ENCODE results near the gene SLC29A4. TPM values are rescaled to one million over a fixed set of nuclear protein-coding genes. Genes with fewer than 3 reads are reported as not detected.
"Not testable (repeated sequence)": the region's sequence is repeated elsewhere in the genome, so short reads cannot be mapped to it uniquely, and the experiment has no call there.

The SLC29A4 gene
- total and polyA plus RNA-seq, 2 of the 13 experiments (the other 11 are each of a cell fraction or from before 2014, with no cell fraction given), result 29.7 to 31.7 TPM

DNA sequence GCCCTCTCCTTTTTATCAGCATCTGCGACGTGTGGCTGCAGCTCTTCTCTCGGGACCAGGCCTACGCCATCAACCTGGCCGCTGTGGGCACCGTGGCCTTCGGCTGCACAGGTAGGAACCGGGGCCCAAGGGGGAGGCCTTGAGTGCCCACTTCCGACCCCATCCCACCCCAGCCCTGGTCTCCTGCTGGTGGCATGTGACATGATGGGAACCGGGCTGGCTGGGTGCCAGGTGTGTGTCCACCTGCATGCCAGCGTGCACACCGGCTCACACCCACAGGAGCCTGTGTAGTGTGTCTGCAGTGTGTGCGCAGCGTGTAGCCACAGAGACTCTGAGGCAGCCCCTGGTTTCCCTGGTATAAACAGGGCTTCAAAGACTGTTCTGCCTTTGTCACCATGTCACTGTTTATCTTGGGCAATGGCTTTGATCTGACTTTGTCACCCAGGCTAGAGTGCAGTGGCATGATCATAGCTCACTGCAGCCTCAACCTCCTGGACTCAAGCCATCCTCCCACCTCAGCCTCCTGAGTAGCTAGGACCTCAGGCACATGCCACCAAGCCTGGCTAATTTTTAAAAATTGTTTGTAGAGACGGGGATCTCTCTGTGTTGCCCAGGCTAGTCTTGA lies 9.1 kb downstream of the SLC29A4 start (continued):
- TF ChIP-seq, protein P1, sequence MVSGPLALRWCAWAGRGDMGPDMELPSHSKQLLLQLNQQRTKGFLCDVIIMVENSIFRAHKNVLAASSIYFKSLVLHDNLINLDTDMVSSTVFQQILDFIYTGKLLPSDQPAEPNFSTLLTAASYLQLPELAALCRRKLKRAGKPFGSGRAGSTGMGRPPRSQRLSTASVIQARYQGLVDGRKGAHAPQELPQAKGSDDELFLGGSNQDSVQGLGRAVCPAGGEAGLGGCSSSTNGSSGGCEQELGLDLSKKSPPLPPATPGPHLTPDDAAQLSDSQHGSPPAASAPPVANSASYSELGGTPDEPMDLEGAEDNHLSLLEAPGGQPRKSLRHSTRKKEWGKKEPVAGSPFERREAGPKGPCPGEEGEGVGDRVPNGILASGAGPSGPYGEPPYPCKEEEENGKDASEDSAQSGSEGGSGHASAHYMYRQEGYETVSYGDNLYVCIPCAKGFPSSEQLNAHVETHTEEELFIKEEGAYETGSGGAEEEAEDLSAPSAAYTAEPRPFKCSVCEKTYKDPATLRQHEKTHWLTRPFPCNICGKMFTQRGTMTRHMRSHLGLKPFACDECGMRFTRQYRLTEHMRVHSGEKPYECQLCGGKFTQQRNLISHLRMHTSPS (CRISPR knock-in tag; IDR thresholded peaks at IDR 0.05; ENCODE audit: low read depth), result peak; percentile 68; the same call in 1 of the 2 replicates
- TF ChIP-seq ZMYM3 (CRISPR knock-in tag; IDR thresholded peaks at IDR 0.05), result peak; percentile 89
- TF ChIP-seq TBX2 (CRISPR knock-in tag; IDR thresholded peaks at IDR 0.05; ENCODE audit: borderline replicate concordance), result peak; percentile 63; the same call in 1 of the 2 replicates
- not testable (repeated sequence) for TF ChIP-seq NR2F6, SOX13 (IDR thresholded peaks at IDR 0.05)
- 0 out of 2 replicates have a peak, but pooled peaks have one; percentile 17 for TF ChIP-seq NR2F6 (CRISPR knock-in tag; IDR thresholded peaks at IDR 0.05)
- peak; percentile 76; the same call in 1 of the 2 replicates for TF ChIP-seq TCF7 (IDR thresholded peaks at IDR 0.05; ENCODE audit: low read depth)
- TF ChIP-seq, protein P2, sequence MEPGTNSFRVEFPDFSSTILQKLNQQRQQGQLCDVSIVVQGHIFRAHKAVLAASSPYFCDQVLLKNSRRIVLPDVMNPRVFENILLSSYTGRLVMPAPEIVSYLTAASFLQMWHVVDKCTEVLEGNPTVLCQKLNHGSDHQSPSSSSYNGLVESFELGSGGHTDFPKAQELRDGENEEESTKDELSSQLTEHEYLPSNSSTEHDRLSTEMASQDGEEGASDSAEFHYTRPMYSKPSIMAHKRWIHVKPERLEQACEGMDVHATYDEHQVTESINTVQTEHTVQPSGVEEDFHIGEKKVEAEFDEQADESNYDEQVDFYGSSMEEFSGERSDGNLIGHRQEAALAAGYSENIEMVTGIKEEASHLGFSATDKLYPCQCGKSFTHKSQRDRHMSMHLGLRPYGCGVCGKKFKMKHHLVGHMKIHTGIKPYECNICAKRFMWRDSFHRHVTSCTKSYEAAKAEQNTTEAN (CRISPR knock-in tag; conservative IDR thresholded peaks at IDR 0.05), result peak; percentile 98
- 0 out of 2 replicates have a peak, but pooled peaks have one; percentile 13 for TF ChIP-seq MED1 (CRISPR knock-in tag; IDR thresholded peaks at IDR 0.05)
- TF ChIP-seq HDAC2 (CRISPR knock-in tag; IDR thresholded peaks at IDR 0.05), result peak; percentile 52; the same call in 1 of the 2 replicates
- TF ChIP-seq, protein P3, sequence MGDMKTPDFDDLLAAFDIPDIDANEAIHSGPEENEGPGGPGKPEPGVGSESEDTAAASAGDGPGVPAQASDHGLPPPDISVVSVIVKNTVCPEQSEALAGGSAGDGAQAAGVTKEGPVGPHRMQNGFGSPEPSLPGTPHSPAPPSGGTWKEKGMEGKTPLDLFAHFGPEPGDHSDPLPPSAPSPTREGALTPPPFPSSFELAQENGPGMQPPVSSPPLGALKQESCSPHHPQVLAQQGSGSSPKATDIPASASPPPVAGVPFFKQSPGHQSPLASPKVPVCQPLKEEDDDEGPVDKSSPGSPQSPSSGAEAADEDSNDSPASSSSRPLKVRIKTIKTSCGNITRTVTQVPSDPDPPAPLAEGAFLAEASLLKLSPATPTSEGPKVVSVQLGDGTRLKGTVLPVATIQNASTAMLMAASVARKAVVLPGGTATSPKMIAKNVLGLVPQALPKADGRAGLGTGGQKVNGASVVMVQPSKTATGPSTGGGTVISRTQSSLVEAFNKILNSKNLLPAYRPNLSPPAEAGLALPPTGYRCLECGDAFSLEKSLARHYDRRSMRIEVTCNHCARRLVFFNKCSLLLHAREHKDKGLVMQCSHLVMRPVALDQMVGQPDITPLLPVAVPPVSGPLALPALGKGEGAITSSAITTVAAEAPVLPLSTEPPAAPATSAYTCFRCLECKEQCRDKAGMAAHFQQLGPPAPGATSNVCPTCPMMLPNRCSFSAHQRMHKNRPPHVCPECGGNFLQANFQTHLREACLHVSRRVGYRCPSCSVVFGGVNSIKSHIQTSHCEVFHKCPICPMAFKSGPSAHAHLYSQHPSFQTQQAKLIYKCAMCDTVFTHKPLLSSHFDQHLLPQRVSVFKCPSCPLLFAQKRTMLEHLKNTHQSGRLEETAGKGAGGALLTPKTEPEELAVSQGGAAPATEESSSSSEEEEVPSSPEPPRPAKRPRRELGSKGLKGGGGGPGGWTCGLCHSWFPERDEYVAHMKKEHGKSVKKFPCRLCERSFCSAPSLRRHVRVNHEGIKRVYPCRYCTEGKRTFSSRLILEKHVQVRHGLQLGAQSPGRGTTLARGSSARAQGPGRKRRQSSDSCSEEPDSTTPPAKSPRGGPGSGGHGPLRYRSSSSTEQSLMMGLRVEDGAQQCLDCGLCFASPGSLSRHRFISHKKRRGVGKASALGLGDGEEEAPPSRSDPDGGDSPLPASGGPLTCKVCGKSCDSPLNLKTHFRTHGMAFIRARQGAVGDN (CRISPR knock-in tag; IDR thresholded peaks at IDR 0.05), result peak; percentile 37; the same call in 1 of the 2 replicates
- TF ChIP-seq, protein P4, sequence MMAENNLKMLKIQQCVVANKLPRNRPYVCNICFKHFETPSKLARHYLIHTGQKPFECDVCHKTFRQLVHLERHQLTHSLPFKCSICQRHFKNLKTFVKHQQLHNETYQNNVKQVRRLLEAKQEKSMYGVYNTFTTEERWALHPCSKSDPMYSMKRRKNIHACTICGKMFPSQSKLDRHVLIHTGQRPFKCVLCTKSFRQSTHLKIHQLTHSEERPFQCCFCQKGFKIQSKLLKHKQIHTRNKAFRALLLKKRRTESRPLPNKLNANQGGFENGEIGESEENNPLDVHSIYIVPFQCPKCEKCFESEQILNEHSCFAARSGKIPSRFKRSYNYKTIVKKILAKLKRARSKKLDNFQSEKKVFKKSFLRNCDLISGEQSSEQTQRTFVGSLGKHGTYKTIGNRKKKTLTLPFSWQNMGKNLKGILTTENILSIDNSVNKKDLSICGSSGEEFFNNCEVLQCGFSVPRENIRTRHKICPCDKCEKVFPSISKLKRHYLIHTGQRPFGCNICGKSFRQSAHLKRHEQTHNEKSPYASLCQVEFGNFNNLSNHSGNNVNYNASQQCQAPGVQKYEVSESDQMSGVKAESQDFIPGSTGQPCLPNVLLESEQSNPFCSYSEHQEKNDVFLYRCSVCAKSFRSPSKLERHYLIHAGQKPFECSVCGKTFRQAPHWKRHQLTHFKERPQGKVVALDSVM (CRISPR knock-in tag; IDR thresholded peaks at IDR 0.05), result peak; percentile 99
- peak; percentile 59 for TF ChIP-seq SAP130 (CRISPR knock-in tag; IDR thresholded peaks at IDR 0.05; ENCODE audit: low read depth)
- TF ChIP-seq SOX5 (CRISPR knock-in tag; IDR thresholded peaks at IDR 0.05; ENCODE audit: borderline replicate concordance), result peak; percentile 66; the same call in 1 of the 2 replicates
- TF ChIP-seq, protein P5, sequence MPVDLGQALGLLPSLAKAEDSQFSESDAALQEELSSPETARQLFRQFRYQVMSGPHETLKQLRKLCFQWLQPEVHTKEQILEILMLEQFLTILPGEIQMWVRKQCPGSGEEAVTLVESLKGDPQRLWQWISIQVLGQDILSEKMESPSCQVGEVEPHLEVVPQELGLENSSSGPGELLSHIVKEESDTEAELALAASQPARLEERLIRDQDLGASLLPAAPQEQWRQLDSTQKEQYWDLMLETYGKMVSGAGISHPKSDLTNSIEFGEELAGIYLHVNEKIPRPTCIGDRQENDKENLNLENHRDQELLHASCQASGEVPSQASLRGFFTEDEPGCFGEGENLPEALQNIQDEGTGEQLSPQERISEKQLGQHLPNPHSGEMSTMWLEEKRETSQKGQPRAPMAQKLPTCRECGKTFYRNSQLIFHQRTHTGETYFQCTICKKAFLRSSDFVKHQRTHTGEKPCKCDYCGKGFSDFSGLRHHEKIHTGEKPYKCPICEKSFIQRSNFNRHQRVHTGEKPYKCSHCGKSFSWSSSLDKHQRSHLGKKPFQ (CRISPR knock-in tag; IDR thresholded peaks at IDR 0.05; ENCODE audit: insufficient replicate concordance), result peak; percentile 89
- peak; percentile 33; the same call in 1 of the 2 replicates for TF ChIP-seq SALL1 (CRISPR knock-in tag; IDR thresholded peaks at IDR 0.05)
- TF ChIP-seq SOX13 (CRISPR knock-in tag; conservative IDR thresholded peaks at IDR 0.05 in 1 of 2, IDR thresholded peaks at IDR 0.05 in 1 of 2), result 0 out of 4 replicates have a peak, but pooled peaks of 1 of the 2 experiments have one; percentile 27
- 0 out of 2 replicates have a peak, but pooled peaks have one; percentile 36 for TF ChIP-seq HNRNPL (IDR thresholded peaks at IDR 0.05; ENCODE audit: low read depth, low read length)
- TF ChIP-seq RARA (CRISPR knock-in tag; IDR thresholded peaks at IDR 0.05), result peak; percentile 41
